Liver (tissue), 9 donors: ENCODE data around the gene LGR4. TPM values are rescaled to one million over a fixed set of nuclear protein-coding genes. Genes with fewer than 3 reads are reported as not detected.

Source experiments
- DNase-seq: peaks from one replicate; pipeline ENCODE4 v3.0.0-alpha.2; 2017; ENCODE audit warnings: low spot score
- H3K27ac ChIP-seq, 2 donors: one replicate each; pipeline ENCODE4 v1.7.0; 2013; ENCODE audit warnings: inconsistent platforms in 2 of 2, low read length in 2 of 2, control low read depth in 1 of 2, low read depth in 1 of 2, mild to moderate bottlenecking in 1 of 2
- H3K27me3 ChIP-seq, 4 donors: one replicate each; pipeline versions ENCODE4 v1.6.1 to v1.7.0; 2013; ENCODE audit warnings: low read length in 3 of 4, inconsistent platforms in 1 of 4, mild to moderate bottlenecking in 1 of 4, moderate library complexity in 1 of 4; ENCODE audit not compliant: control insufficient read depth in 4 of 4, insufficient read depth in 4 of 4
- H3K36me3 ChIP-seq, 4 donors: one replicate each; pipeline versions ENCODE4 v1.6.1 to v1.7.0; 2013; ENCODE audit warnings: low read length in 3 of 4, mild to moderate bottlenecking in 3 of 4, low read depth in 1 of 4, moderate library complexity in 1 of 4; ENCODE audit not compliant: control insufficient read depth in 4 of 4, insufficient read depth in 3 of 4
- H3K4me1 ChIP-seq, 4 donors: one replicate each; pipeline versions ENCODE4 v1.6.1 to v1.7.0; 2013; ENCODE audit warnings: low read length in 3 of 4, mild to moderate bottlenecking in 3 of 4, moderate library complexity in 1 of 4; ENCODE audit not compliant: control insufficient read depth in 4 of 4, insufficient read depth in 4 of 4
- H3K4me3 ChIP-seq, 3 donors: one replicate each; pipeline versions ENCODE4 v1.6.1 to v1.7.0; 2013; ENCODE audit warnings: low read length in 3 of 3, control low read depth in 1 of 3, low read depth in 1 of 3, mild to moderate bottlenecking in 1 of 3
- H3K9ac ChIP-seq, 2 donors: one replicate each; pipeline ENCODE4 v1.7.0; 2013; ENCODE audit warnings: low read length in 2 of 2, mild to moderate bottlenecking in 2 of 2, moderate library complexity in 2 of 2, control low read depth in 1 of 2, low read depth in 1 of 2
- H3K9me3 ChIP-seq, 4 donors: one replicate each; pipeline versions ENCODE4 v1.6.1 to v1.7.0; 2013; ENCODE audit warnings: low read length in 3 of 4; ENCODE audit not compliant: control insufficient read depth in 4 of 4
- ATF3 ChIP-seq: IDR thresholded peaks from 2 replicates; pipeline ENCODE4 v1.6.1; 2016; ENCODE audit warnings: antibody characterized with exemption
- CTCF ChIP-seq: fragments of 150-350 bp; IDR thresholded peaks from 2 replicates; pipeline ENCODE4 v1.5.1; 2017; ENCODE audit warnings: improper control_type of control experiment, low read depth, low read length; ENCODE audit not compliant: missing input control
- EGR1 ChIP-seq, 2 donors: IDR thresholded peaks; 2 replicates each; pipeline ENCODE4 v1.6.1; 2016 to 2018; ENCODE audit warnings: antibody characterized with exemption in 2 of 2, low read depth in 2 of 2
- FOXA1 ChIP-seq: IDR thresholded peaks from 2 replicates; pipeline ENCODE4 v1.6.1; 2016; ENCODE audit warnings: antibody characterized with exemption
- FOXA2 ChIP-seq: IDR thresholded peaks from 2 replicates; pipeline ENCODE4 v1.6.1; 2016; ENCODE audit warnings: antibody characterized with exemption
- GABPA ChIP-seq, 2 donors: IDR thresholded peaks in 1 of 2; conservative IDR thresholded peaks in 1 of 2; 2 replicates each; pipeline ENCODE4 v1.6.1; 2016; ENCODE audit warnings: antibody characterized with exemption in 2 of 2, mild to moderate bottlenecking in 1 of 2, moderate library complexity in 1 of 2
- HNF4A ChIP-seq, 2 donors: conservative IDR thresholded peaks; 2 replicates each; pipeline ENCODE4 v1.6.1; 2016; ENCODE audit warnings: antibody characterized with exemption in 2 of 2, mild to moderate bottlenecking in 2 of 2
- HNF4G ChIP-seq: IDR thresholded peaks from 2 replicates; pipeline ENCODE4 v1.6.1; 2016; ENCODE audit warnings: antibody characterized with exemption
- JUND ChIP-seq, 2 donors: IDR thresholded peaks; 2 replicates each; pipeline ENCODE4 v1.6.1; 2016; ENCODE audit warnings: antibody characterized with exemption in 2 of 2
- MAX ChIP-seq: IDR thresholded peaks from 2 replicates; pipeline ENCODE4 v1.6.1; 2016; ENCODE audit warnings: antibody characterized with exemption
- NR2F2 ChIP-seq: IDR thresholded peaks from 2 replicates; pipeline ENCODE4 v1.6.1; 2016; ENCODE audit warnings: antibody characterized with exemption
- RAD21 ChIP-seq, 2 donors: IDR thresholded peaks; 2 replicates each; pipeline ENCODE4 v1.6.1; 2016; ENCODE audit warnings: antibody characterized with exemption in 2 of 2, mild to moderate bottlenecking in 2 of 2
- REST ChIP-seq: IDR thresholded peaks from 2 replicates; pipeline ENCODE4 v1.6.1; 2016; ENCODE audit warnings: antibody characterized with exemption, mild to moderate bottlenecking
- RXRA ChIP-seq, 2 donors: IDR thresholded peaks; 2 replicates each; pipeline ENCODE4 v1.6.1; 2017 to 2018; ENCODE audit warnings: antibody characterized with exemption in 2 of 2, mild to moderate bottlenecking in 1 of 2
- SP1 ChIP-seq: IDR thresholded peaks from 2 replicates; pipeline ENCODE4 v1.6.1; 2018; ENCODE audit warnings: antibody characterized with exemption, mild to moderate bottlenecking
- TAF1 ChIP-seq: conservative IDR thresholded peaks from 2 replicates; pipeline ENCODE4 v1.6.1; 2016; ENCODE audit warnings: antibody characterized with exemption, mild to moderate bottlenecking
- YY1 ChIP-seq: IDR thresholded peaks from 2 replicates; pipeline ENCODE4 v1.6.1; 2016; ENCODE audit warnings: antibody characterized with exemption, mild to moderate bottlenecking
- WGBS: extraction: QIAGEN DNeasy Blood & Tissue Kit; methylation state at CpG from one replicate; pipeline ENCODE4 v1.1.7; 2013; 5-methylcytosine and 5-hydroxymethylcytosine counted together
- polyA plus RNA-seq, 2 donors: library from polyadenylated mRNA; stranded (reverse) in 1 of 2; unstranded in 1 of 2; fragments of 200-250 nt in 1 of 2; fragments of >200 nt in 1 of 2; fragmentation: Nextera tagmentation in 1 of 2; extraction: Ambion mirVana in 1 of 2; gene quantifications; one replicate each; pipeline versions ENCODE4 v1.2.1 to v1.2.3, GENCODE V29; 2013 to 2015
- total RNA-seq, 2 donors: library from RNA; depleted of rRNA; stranded (reverse); fragments of >200 nt; gene quantifications; one replicate each; pipeline ENCODE4 v1.2.3, GENCODE V29; 2014
- donor health status: healthy.
- donor health status: healthy.
- donor health status: healthy.
- donor health status: healthy.
- donor health status: healthy.

The LGR4 gene
- total and polyA plus RNA-seq, 4 donors, result 13.7 to 95.3 (median 42.5) TPM

GRCh38 chr11:27425814-27426213 is 46.8 kb downstream of the LGR4 start:
- no peak overlapping the region for H3K27ac ChIP-seq
- 94% methylated on average over 2 of the region's 2 CpGs for WGBS
- H3K9ac ChIP-seq, result no peak overlapping the region
- DNase-seq, result no peak
- H3K4me3 ChIP-seq, result no peak overlapping the region
- H3K27me3 ChIP-seq, result no peaks in the 10 kb centered on the region
- H3K4me1 ChIP-seq, result peaks cover 6 to 63% (median 23%) of the 10 kb centered on the region in 4 donors
- no peaks in the 10 kb centered on the region for H3K9me3 ChIP-seq
- TF ChIP-seq SP1, result no peak
- TF ChIP-seq NR2F2, result no peak
- TF ChIP-seq TAF1, result no peak
- TF ChIP-seq ATF3, result no peak
- no peak for TF ChIP-seq CTCF
- no peak for TF ChIP-seq RAD21 (IDR thresholded peaks at IDR 0.05)
- TF ChIP-seq REST, result no peak
- TF ChIP-seq HNF4G, result no peak
- no peaks in the 10 kb centered on the region for H3K36me3 ChIP-seq

- H3K4me1 ChIP-seq, result peaks cover 6 to 56% (median 21%) of the 10 kb centered on the region in 4 donors
- 38% methylated on average over 4 of the region's 4 CpGs for WGBS
- no peak for DNase-seq
- H3K36me3 ChIP-seq, result no peaks in the 10 kb centered on the region
- H3K9me3 ChIP-seq, result no peaks in the 10 kb centered on the region
- no peaks in the 10 kb centered on the region for H3K27me3 ChIP-seq
- H3K4me3 ChIP-seq, result no peak overlapping the region
- H3K9ac ChIP-seq, result no peak overlapping the region
- peak overlapping the region; percentile 58 to 65 for H3K27ac ChIP-seq
- TF ChIP-seq EGR1 (IDR thresholded peaks at IDR 0.05; ENCODE audit: low read depth in 2 of 2) (no peak), HNF4G (no peak), TAF1 (no peak), RXRA (IDR thresholded peaks at IDR 0.05) (peak; percentile 57 to 64), JUND (IDR thresholded peaks at IDR 0.05) (peak; percentile 45 to 68), ATF3 (peak; percentile 70), CTCF (no peak), RAD21 (IDR thresholded peaks at IDR 0.05) (peak; percentile 31 to 45), YY1 (peak; percentile 42), SP1 (no peak), FOXA2 (no peak), NR2F2 (no peak), HNF4A (conservative IDR thresholded peaks at IDR 0.05) (peak; percentile 31 to 64), REST (no peak), FOXA1 (no peak), GABPA (IDR thresholded peaks at IDR 0.05 in 1 of 2, conservative IDR thresholded peaks at IDR 0.05 in 1 of 2) (no peak), MAX (no peak)
Measured at GRCh38 chr11:27423125-27423524, 49.5 kb downstream of the LGR4 start.
